Activated CD8-positive, alpha-beta memory T cell treated with anti-CD3 and anti-CD28 coated beads, Interleukin-2, amount 10 ng/mL, durations not matched to agents 7 days and 5 days (primary cell): ENCODE measurements around the gene GJD4. TPM values are rescaled to one million over a fixed set of nuclear protein-coding genes. Genes with fewer than 3 reads are reported as not detected.

ENCODE experiments used
- ATAC-seq: fragments of 150-1000 bp; cut with Tn5 transposase; one replicate; pipeline ENCODE4 v1.10.0; 2021; ENCODE audit warnings: moderate library complexity
- CTCF ChIA-PET: fragments of 350-600 bp; sonication (Branson Sonifier 250); formaldehyde crosslinking; loops from one replicate; lab custom pipeline; 2021; ENCODE audit warnings: antibody characterized with exemption; lab: Charles Lee
- DNase-seq: peaks from one replicate; pipeline ENCODE4 v3.0.0-alpha.2; 2020
- H3K27ac Mint-ChIP-seq: one replicate; pipeline ENCODE4 v1.8.0; 2021; ENCODE audit warnings: mild to moderate bottlenecking, mixed read lengths
- H3K27me3 Mint-ChIP-seq: one replicate; pipeline ENCODE4 v1.8.0; 2021; ENCODE audit warnings: mixed read lengths
- H3K36me3 Mint-ChIP-seq: one replicate; pipeline ENCODE4 v1.8.0; 2021; ENCODE audit warnings: mild to moderate bottlenecking, mixed read lengths
- H3K4me1 Mint-ChIP-seq: one replicate; pipeline ENCODE4 v1.8.0; 2021; ENCODE audit warnings: mixed read lengths
- H3K4me3 Mint-ChIP-seq: one replicate; pipeline ENCODE4 v1.8.0; 2021; ENCODE audit warnings: mild to moderate bottlenecking, moderate library complexity, mixed read lengths
- H3K9me3 Mint-ChIP-seq: one replicate; pipeline ENCODE4 v1.8.0; 2022; ENCODE audit warnings: low read depth, mixed read lengths
- total RNA-seq, 2 experiments: library from RNA; stranded (reverse); gene quantifications; one replicate each; pipeline ENCODE4 v1.2.3, GENCODE V29; 2021

Gene GJD4
- not detected for total RNA-seq

DNA sequence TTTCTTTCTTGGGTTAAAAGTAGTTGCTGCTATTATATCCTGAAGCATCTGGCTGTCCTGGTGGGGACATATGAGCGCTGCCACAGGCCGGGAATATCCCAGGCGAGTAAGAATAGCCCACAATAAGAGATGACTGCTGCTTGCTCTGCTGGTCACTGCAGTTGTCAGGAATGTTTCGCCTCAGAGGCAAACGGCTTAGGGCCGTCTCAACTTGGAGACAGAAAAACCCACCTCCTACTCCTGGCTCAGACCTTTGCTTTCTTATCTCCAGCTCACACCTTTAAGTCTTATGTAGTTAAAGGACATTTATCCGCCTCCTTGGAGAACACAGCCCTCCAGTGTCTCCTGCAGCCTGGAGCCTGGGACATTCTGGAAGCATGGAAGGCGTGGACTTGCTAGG, at the start of gene GJD4:
GJD4 (plus strand) TSS at position 151 of the 400 bp plus-strand sequence; CDS start at position 378, 227 bp downstream.
- no peak within 1 kb of the TSS for H3K27ac Mint-ChIP-seq
- no peaks in the 10 kb centered on the region for H3K9me3 Mint-ChIP-seq
- no peak within 1 kb of the TSS for H3K4me3 Mint-ChIP-seq
- no peak for DNase-seq
- no peaks in the 10 kb centered on the region for H3K36me3 Mint-ChIP-seq
- H3K4me1 Mint-ChIP-seq: peaks cover 6% of the 10 kb centered on the region
- CTCF ChIA-PET: no interaction called here
- ATAC-seq: no peak
- H3K27me3 Mint-ChIP-seq: peaks cover 47% of the 10 kb centered on the region

DNA sequence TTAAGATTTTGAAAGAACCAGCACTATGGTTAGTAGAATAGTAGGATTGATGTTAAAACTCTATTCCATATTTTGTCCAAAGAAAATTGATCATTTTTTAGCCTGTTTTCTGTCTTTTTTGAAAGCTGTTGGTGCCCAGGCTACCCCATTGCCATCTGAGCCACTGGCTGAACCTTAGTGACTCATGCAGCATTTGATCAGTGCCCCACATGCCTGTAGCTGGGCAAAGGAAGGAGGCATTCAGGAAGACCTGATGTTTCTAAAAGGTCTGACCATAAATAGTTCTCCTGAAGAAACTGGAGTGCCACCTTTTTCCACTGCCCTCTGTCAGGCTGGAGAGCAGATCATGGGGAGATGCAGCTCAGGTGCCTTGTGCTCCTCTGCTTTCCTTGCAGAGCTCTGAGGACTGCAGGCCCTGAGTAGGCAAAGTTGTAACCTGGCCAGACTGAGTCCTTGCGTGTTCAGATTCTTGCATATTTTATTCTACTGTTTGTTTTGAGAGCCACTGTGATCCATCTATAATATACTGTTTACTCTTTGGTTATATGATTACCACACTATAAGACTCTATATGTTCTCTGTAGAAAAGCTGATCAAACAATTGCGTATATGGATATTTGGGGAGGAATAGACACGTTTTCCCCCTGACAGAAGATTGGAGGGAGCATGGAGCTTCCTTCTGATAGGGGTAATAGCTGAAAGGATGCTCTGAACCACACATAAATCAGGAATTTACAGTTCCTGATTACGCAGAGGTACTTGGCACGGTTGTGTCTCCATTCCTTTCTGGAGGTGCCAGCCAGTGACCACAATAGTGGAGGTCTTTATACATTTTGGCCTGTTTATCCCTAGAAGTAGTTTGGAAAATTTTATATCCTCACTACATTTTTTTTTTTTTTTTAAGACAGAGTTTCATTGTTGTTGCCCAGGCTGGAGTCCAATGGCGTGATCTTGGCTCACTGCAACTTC, 48.9 kb upstream of the GJD4 start:
- Mint-ChIP-seq H3K4me3 (no peak overlapping the region), H3K27ac (no peak overlapping the region), H3K4me1 (no peaks in the 10 kb centered on the region), H3K36me3 (peaks cover 5% of the 10 kb centered on the region), H3K27me3 (no peaks in the 10 kb centered on the region), H3K9me3 (no peaks in the 10 kb centered on the region)
- CTCF ChIA-PET: interaction anchor here (0.6 to 1.0 kb wide), 2 partner anchors 10 to 277 kb away, joined by 3 read pairs; no protein-coding TSS in a partner anchor
- ATAC-seq (no peak), DNase-seq (no peak)

- H3K4me1 Mint-ChIP-seq: peaks cover under 1% of the 10 kb centered on the region
- ATAC-seq: no peak
- no peaks in the 10 kb centered on the region for H3K27me3 Mint-ChIP-seq
- H3K4me3 Mint-ChIP-seq: no peak overlapping the region
- CTCF ChIA-PET: no interaction called here
- no peaks in the 10 kb centered on the region for H3K9me3 Mint-ChIP-seq
- no peak for DNase-seq
- no peak overlapping the region for H3K27ac Mint-ChIP-seq
- peaks cover 5% of the 10 kb centered on the region for H3K36me3 Mint-ChIP-seq
Observed at GRCh38 chr10:35558276-35558675, 46.9 kb upstream of the GJD4 start.

GRCh38 chr10:35559416-35559815, 45.7 kb upstream of the GJD4 start:
- CTCF ChIA-PET: no interaction called here
- H3K4me3 Mint-ChIP-seq: no peak overlapping the region
- H3K36me3 Mint-ChIP-seq: peaks cover 4% of the 10 kb centered on the region
- H3K27ac Mint-ChIP-seq: no peak overlapping the region
- ATAC-seq (no peak), DNase-seq (no peak)
- peaks cover 6% of the 10 kb centered on the region for H3K4me1 Mint-ChIP-seq
- H3K9me3 Mint-ChIP-seq: no peaks in the 10 kb centered on the region
- H3K27me3 Mint-ChIP-seq: no peaks in the 10 kb centered on the region

DNA sequence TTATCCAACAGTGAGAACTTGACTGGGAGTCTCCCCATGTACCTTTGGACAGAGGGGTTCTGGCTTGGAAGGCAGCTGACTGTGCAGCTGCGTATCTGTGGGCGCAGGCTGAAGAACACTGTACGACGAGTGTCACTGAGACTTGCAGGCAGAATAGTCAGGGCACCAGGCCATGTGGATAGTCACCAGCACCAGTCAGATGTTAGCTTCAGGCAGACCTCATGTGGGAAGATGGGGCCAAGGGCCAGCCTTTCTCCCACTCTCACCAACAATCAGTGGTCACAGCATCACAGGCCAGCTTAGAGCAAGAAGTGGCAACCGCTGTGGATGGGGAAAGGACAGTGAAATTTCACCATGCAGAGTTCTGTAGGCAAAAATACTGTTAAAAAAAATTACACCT, 43.4 kb upstream of the GJD4 start:
- Mint-ChIP-seq H3K36me3 (peaks cover 2% of the 10 kb centered on the region), H3K27ac (no peak overlapping the region)

DNA sequence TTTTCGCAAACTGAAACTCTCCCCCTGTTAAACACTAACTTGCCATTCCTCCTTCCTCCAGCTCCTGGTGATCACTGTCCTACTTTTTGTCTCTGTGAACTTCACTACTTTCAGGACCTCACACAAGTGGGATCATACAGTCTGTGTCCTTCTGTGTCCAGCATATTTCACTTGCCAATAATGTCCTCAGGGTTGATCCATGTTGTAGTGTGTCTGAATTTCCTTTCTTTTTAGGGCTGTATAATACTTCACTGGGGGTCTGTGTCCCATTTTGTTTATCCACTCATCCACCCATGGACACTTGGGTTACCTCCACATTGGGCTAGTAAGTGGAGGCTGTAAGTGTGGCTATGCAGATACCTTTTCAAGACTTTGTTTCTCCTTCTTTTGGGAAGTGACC, 42.7 kb upstream of the GJD4 start:
- CTCF ChIA-PET: interaction anchor here (0.6 to 1.9 kb wide), 14 partner anchors 9 to 568 kb away, joined by 3 to 9 read pairs (median 4); no protein-coding TSS in a partner anchor
- Mint-ChIP-seq H3K27ac (no peak overlapping the region), H3K36me3 (no peaks in the 10 kb centered on the region), H3K9me3 (no peaks in the 10 kb centered on the region), H3K4me1 (peaks cover 11% of the 10 kb centered on the region), H3K4me3 (no peak overlapping the region), H3K27me3 (no peaks in the 10 kb centered on the region)
- no peak for ATAC-seq
- no peak for DNase-seq

More for the DNA sequence above, 43.4 kb upstream of the GJD4 start:
- Mint-ChIP-seq H3K27me3 (no peaks in the 10 kb centered on the region), H3K4me1 (peaks cover 11% of the 10 kb centered on the region), H3K9me3 (no peaks in the 10 kb centered on the region), H3K4me3 (no peak overlapping the region)
- CTCF ChIA-PET: interaction anchor here (1.6 kb wide), 1 partner anchor 567 kb away, joined by 3 read pairs; no protein-coding TSS in a partner anchor
- ATAC-seq (no peak), DNase-seq (no peak)

DNA sequence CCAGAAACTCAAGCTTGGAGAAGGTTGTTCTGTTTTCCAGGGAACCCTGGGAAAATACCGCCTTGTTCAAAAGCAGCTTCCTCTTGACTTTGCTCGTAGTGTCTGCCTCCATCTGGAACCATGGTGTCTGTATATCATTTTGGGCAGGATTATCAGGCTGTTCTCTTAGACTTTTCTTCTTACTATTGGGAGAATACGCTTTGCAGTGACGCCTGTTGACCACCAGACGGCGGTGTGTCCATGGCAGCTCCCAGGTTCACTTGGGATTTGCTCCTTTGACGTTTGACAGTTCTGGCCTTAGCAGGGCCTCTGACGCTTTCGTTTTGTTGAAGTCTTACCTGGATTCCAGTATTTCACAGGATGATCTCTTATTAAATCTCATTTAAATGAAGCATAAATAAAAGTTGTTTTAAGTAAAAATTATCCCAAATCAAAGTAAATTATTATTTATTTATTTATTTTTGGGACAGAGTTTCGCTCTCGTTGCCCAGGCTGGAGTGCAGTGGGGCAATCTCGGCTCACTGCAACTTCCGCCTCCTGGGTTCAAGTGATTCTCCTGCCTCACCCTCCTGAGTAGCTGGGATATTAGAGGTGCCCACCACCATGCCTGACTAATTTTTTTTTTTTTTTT, 41.8 kb upstream of the GJD4 start:
- no peak overlapping the region for H3K27ac Mint-ChIP-seq
- no peaks in the 10 kb centered on the region for H3K9me3 Mint-ChIP-seq

DNA sequence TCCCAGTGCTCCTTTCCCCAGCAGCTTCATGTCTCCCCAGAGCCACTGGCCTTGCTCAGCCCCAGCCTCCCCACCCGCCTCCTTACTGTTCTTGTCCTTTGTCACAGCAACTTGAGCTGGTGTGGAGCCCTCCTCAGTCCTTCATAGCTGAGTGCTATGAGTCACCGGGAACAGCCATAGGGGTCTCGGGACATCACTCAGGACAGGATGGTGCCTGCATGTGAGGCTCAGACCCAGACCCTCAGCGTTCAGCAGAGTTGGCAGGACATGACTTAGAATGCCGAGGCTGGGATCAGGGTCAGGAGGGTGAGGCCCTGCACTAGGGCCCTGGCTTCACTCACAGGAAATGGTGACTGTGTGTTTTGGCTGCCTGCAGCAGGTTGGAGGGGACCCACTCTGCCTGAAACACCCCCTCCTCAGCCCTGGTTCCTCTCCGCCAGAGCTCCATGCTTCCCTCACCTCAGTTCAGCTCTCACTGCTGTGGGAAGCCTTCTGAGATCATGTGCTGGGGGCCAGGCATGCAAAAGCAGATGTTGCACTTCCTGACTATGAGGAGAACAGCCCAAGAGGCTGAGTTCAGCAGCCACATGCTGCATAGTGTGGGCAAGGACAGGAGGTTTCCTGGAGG, 40.7 kb upstream of the GJD4 start:
- Mint-ChIP-seq H3K36me3 (no peaks in the 10 kb centered on the region), H3K27ac (peak overlapping the region; percentile 68), H3K9me3 (no peaks in the 10 kb centered on the region), H3K27me3 (no peaks in the 10 kb centered on the region), H3K4me1 (peaks cover 11% of the 10 kb centered on the region), H3K4me3 (no peak overlapping the region)
- ATAC-seq: peak; percentile 53
- no peak for DNase-seq
- CTCF ChIA-PET: interaction anchor here (0.8 to 1.7 kb wide), 3 partner anchors 12 to 471 kb away, joined by 3 to 8 read pairs (median 6); no protein-coding TSS in a partner anchor

More for the DNA sequence above, 41.8 kb upstream of the GJD4 start:
- H3K4me1 Mint-ChIP-seq: peaks cover 11% of the 10 kb centered on the region
- H3K27me3 Mint-ChIP-seq: no peaks in the 10 kb centered on the region
- H3K36me3 Mint-ChIP-seq: no peaks in the 10 kb centered on the region
- CTCF ChIA-PET: interaction anchor here (0.6 to 1.9 kb wide), 21 partner anchors 9 to 569 kb away, joined by 3 to 9 read pairs (median 4); no protein-coding TSS in a partner anchor
- DNase-seq (peak; percentile 55), ATAC-seq (no peak)
- H3K4me3 Mint-ChIP-seq: no peak overlapping the region

GRCh38 chr10:35565602-35566081, 39.5 kb upstream of the GJD4 start:
- Mint-ChIP-seq H3K36me3 (peaks cover 3% of the 10 kb centered on the region), H3K27me3 (no peaks in the 10 kb centered on the region), H3K27ac (no peak overlapping the region), H3K9me3 (no peaks in the 10 kb centered on the region), H3K4me3 (no peak overlapping the region), H3K4me1 (peaks cover 11% of the 10 kb centered on the region)
- ATAC-seq (no peak), DNase-seq (no peak)
- CTCF ChIA-PET: interaction anchor here (0.7 kb wide), 1 partner anchor 10 kb away, joined by 3 read pairs; no protein-coding TSS in a partner anchor

DNA sequence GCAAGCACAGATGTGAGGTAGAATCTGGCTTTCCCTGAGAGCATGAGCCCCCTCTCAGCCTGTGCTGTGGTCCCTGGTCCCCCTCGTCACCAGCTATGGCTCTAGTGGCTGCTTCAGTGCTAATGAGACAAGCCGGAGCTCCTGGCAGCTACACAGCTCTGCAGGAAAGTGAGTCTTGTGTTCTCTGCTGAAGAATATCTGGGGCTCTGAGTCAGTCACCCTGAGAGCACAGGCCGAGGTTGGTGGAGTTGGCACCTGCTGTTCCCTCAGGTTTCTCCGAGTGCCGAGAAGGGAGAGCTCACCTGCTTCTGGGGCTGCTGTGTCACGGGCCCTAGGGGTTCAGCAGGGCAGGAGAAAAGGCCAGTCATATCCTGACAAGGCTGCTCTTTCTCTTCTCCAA, 37.2 kb upstream of the GJD4 start:
- Mint-ChIP-seq H3K4me1 (peaks cover 11% of the 10 kb centered on the region), H3K27me3 (no peaks in the 10 kb centered on the region), H3K9me3 (no peaks in the 10 kb centered on the region), H3K27ac (no peak overlapping the region), H3K4me3 (no peak overlapping the region), H3K36me3 (peaks cover 7% of the 10 kb centered on the region)
- DNase-seq (no peak), ATAC-seq (no peak)
- CTCF ChIA-PET: no interaction called here

GRCh38 chr10:35568483-35569015, 36.6 kb upstream of the GJD4 start:
- no peak overlapping the region for H3K27ac Mint-ChIP-seq
- no peaks in the 10 kb centered on the region for H3K9me3 Mint-ChIP-seq
- H3K4me3 Mint-ChIP-seq: no peak overlapping the region
- H3K4me1 Mint-ChIP-seq: peaks cover 9% of the 10 kb centered on the region
- peaks cover 7% of the 10 kb centered on the region for H3K36me3 Mint-ChIP-seq
- ATAC-seq (no peak), DNase-seq (no peak)
- CTCF ChIA-PET: no interaction called here
- no peaks in the 10 kb centered on the region for H3K27me3 Mint-ChIP-seq

- Mint-ChIP-seq H3K9me3 (no peaks in the 10 kb centered on the region), H3K27ac (no peak overlapping the region), H3K4me1 (peaks cover 7% of the 10 kb centered on the region), H3K36me3 (peaks cover 7% of the 10 kb centered on the region), H3K27me3 (no peaks in the 10 kb centered on the region), H3K4me3 (no peak overlapping the region)
- DNase-seq (no peak), ATAC-seq (no peak)
- CTCF ChIA-PET: no interaction called here
Observed at GRCh38 chr10:35569111-35569707, 35.9 kb upstream of the GJD4 start.
